BJ (cell line): Measurements from ENCODE around the gene AP1M1. TPM values are rescaled to one million over a fixed set of nuclear protein-coding genes. Genes with fewer than 3 reads are reported as not detected.

Experiments
- CTCF ChIA-PET: fragments of 350-600 bp; formaldehyde crosslinking; extraction: SDS; loops from one replicate; lab custom pipeline; 2021; ENCODE audit warnings: antibody characterized with exemption, inconsistent platforms; lab: Yijun Ruan, JAX
- POLR2A ChIA-PET: fragments of 300-600 bp; sonication (Branson Sonifier 250); formaldehyde crosslinking; extraction: SDS; loops from one replicate; lab custom pipeline; 2021; ENCODE audit warnings: antibody characterized with exemption; lab: Charles Lee
- DNase-seq: peaks from one replicate; pipeline ENCODE4 v3.0.0-alpha.2; 2011; ENCODE audit warnings: low read depth
- H3K27me3 ChIP-seq: 2 replicates; pipeline ENCODE4 v1.6.0; 2011; ENCODE audit warnings: low read length; ENCODE audit not compliant: control insufficient read depth, insufficient read depth
- H3K36me3 ChIP-seq: 2 replicates; pipeline ENCODE4 v1.5.1; 2011; ENCODE audit warnings: low read length; ENCODE audit not compliant: control insufficient read depth, insufficient read depth
- H3K4me3 ChIP-seq: 2 replicates; pipeline ENCODE4 v1.5.1; 2011; ENCODE audit warnings: low read depth, mild to moderate bottlenecking, control low read depth, low read length
- CTCF ChIP-seq: IDR thresholded peaks from 2 replicates; pipeline ENCODE4 v1.5.1; 2011; ENCODE audit warnings: low read depth, mild to moderate bottlenecking, control low read depth, inconsistent platforms, low read length, moderate library complexity; ENCODE audit not compliant: insufficient read depth
- polyA plus RNA-seq: library from polyadenylated mRNA; depleted of rRNA; stranded (reverse); fragments of >200 nt; gene quantifications from 2 replicates; pipeline ENCODE4 v1.2.3, GENCODE V29; 2011

The AP1M1 gene
- polyA plus RNA-seq, 1 experiment: 72.1 TPM

- H3K4me3 ChIP-seq: no peak overlapping the region
- ChIA-PET CTCF (no interaction called here), POLR2A (no interaction called here)
- DNase-seq: no peak
- H3K36me3 ChIP-seq: peaks cover 18% of the 10 kb centered on the region
- TF ChIP-seq CTCF: no peak
- no peaks in the 10 kb centered on the region for H3K27me3 ChIP-seq
Observed at GRCh38 chr19:16191216-16191908, 6.3 kb upstream of the AP1M1 start.

GRCh38 chr19:16193466-16193865 lies 4.2 kb upstream of the AP1M1 start:
- DNase-seq: no peak
- ChIA-PET CTCF (interaction anchor here (2.5 kb wide), 1 partner anchor 152 kb away, joined by 11 read pairs; no protein-coding TSS in a partner anchor), POLR2A (no interaction called here)
- Histone ChIP-seq H3K4me3 (no peak overlapping the region), H3K27me3 (no peaks in the 10 kb centered on the region), H3K36me3 (peaks cover 18% of the 10 kb centered on the region)
- no peak for TF ChIP-seq CTCF

- CTCF ChIA-PET: interaction anchor here (1.5 to 1.8 kb wide), 3 partner anchors 15 to 156 kb away, joined by 3 to 4 read pairs (median 4); no protein-coding TSS in a partner anchor
- H3K4me3 ChIP-seq: peak overlapping the region; percentile 100
- POLR2A ChIA-PET: no interaction called here
- H3K36me3 ChIP-seq: peaks cover 8% of the 10 kb centered on the region
- TF ChIP-seq CTCF: no peak
- peak; percentile 82 for DNase-seq
- no peaks in the 10 kb centered on the region for H3K27me3 ChIP-seq
Observed at GRCh38 chr19:16197188-16197621, 506 bp upstream of the AP1M1 start.

- no peaks in the 10 kb centered on the region for H3K27me3 ChIP-seq
- peak overlapping the region; percentile 100 for H3K4me3 ChIP-seq
- peaks cover 8% of the 10 kb centered on the region for H3K36me3 ChIP-seq
- CTCF ChIA-PET: interaction anchor here (0.6 to 1.8 kb wide), 6 partner anchors 13 to 185 kb away, joined by 3 to 5 read pairs (median 4); partner anchors contain the start of gene FAM32A
- POLR2A ChIA-PET: interaction anchor here (0.5 to 0.6 kb wide), 2 partner anchors 10 to 119 kb away, joined by 3 read pairs; no protein-coding TSS in a partner anchor
- TF ChIP-seq CTCF: no peak
- no peak for DNase-seq
Observed at GRCh38 chr19:16198370-16198651, 600 bp downstream of the AP1M1 start.

- Histone ChIP-seq H3K27me3 (no peaks in the 10 kb centered on the region), H3K4me3 (no peak overlapping the region), H3K36me3 (peaks cover 16% of the 10 kb centered on the region)
- no peak for TF ChIP-seq CTCF
- DNase-seq: no peak
- CTCF ChIA-PET: interaction anchor here (0.9 to 1.1 kb wide), 2 partner anchors 158 to 184 kb away, joined by 3 to 4 read pairs; no protein-coding TSS in a partner anchor
- POLR2A ChIA-PET: no interaction called here
Observed at GRCh38 chr19:16199275-16199932, 1.7 kb downstream of the AP1M1 start.
